Measurements from ENCODE around the gene ZFYVE21.

DNA sequence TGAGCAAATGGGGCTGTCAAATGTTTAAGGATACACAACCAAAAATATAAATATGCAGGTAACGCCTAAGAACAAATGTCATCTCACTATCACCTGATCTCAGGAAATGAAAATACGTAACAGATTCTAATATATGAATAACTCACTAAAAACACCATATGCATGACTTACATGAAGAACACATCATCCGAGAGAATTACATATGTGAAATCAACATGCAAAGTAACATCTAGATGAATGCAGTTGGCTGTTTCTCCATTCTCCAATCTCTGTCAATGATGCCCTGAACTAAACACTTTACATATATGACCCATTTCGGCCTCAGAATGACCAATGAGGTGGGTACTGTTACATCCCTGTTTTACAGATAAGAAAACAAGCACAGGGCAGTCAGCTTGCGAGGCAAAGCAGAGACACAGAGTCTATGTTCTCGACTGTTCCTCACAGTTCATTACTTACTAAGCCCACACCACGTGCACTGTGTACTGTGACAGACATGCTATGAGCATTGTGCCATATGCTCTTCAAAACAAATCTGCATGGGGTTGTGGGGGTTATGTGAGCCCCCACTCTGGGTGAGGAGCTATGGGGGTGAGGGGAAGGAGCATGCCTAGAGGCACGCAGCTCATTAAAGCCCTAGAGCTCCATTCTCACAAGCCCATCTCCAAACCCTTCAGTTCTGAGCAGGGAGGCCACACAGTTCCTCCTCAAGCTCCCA, 42.6 kb downstream of the ZFYVE21 start:
- TF ChIP-seq, protein P1, sequence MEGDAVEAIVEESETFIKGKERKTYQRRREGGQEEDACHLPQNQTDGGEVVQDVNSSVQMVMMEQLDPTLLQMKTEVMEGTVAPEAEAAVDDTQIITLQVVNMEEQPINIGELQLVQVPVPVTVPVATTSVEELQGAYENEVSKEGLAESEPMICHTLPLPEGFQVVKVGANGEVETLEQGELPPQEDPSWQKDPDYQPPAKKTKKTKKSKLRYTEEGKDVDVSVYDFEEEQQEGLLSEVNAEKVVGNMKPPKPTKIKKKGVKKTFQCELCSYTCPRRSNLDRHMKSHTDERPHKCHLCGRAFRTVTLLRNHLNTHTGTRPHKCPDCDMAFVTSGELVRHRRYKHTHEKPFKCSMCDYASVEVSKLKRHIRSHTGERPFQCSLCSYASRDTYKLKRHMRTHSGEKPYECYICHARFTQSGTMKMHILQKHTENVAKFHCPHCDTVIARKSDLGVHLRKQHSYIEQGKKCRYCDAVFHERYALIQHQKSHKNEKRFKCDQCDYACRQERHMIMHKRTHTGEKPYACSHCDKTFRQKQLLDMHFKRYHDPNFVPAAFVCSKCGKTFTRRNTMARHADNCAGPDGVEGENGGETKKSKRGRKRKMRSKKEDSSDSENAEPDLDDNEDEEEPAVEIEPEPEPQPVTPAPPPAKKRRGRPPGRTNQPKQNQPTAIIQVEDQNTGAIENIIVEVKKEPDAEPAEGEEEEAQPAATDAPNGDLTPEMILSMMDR (IDR thresholded peaks at IDR 0.05): no peak
- no peak for TF ChIP-seq POLR2A (IDR thresholded peaks at IDR 0.05)
- no peak for TF ChIP-seq EP300 (IDR thresholded peaks at IDR 0.05)

Data from ovary (tissue), 3 donors.